Liver (tissue), 9 donors: ENCODE measurements around the gene PPFIA1. TPM values are rescaled to one million over a fixed set of nuclear protein-coding genes. Genes with fewer than 3 reads are reported as not detected.

Experiments used
- DNase-seq: peaks from one replicate; pipeline ENCODE4 v3.0.0-alpha.2; 2017; ENCODE audit warnings: low spot score
- H3K27ac ChIP-seq, 2 donors: one replicate each; pipeline ENCODE4 v1.7.0; 2013; ENCODE audit warnings: inconsistent platforms in 2 of 2, low read length in 2 of 2, control low read depth in 1 of 2, low read depth in 1 of 2, mild to moderate bottlenecking in 1 of 2
- H3K27me3 ChIP-seq, 4 donors: one replicate each; pipeline versions ENCODE4 v1.6.1 to v1.7.0; 2013; ENCODE audit warnings: low read length in 3 of 4, inconsistent platforms in 1 of 4, mild to moderate bottlenecking in 1 of 4, moderate library complexity in 1 of 4; ENCODE audit not compliant: control insufficient read depth in 4 of 4, insufficient read depth in 4 of 4
- H3K36me3 ChIP-seq, 4 donors: one replicate each; pipeline versions ENCODE4 v1.6.1 to v1.7.0; 2013; ENCODE audit warnings: low read length in 3 of 4, mild to moderate bottlenecking in 3 of 4, low read depth in 1 of 4, moderate library complexity in 1 of 4; ENCODE audit not compliant: control insufficient read depth in 4 of 4, insufficient read depth in 3 of 4
- H3K4me1 ChIP-seq, 4 donors: one replicate each; pipeline versions ENCODE4 v1.6.1 to v1.7.0; 2013; ENCODE audit warnings: low read length in 3 of 4, mild to moderate bottlenecking in 3 of 4, moderate library complexity in 1 of 4; ENCODE audit not compliant: control insufficient read depth in 4 of 4, insufficient read depth in 4 of 4
- H3K4me3 ChIP-seq, 3 donors: one replicate each; pipeline versions ENCODE4 v1.6.1 to v1.7.0; 2013; ENCODE audit warnings: low read length in 3 of 3, control low read depth in 1 of 3, low read depth in 1 of 3, mild to moderate bottlenecking in 1 of 3
- H3K9ac ChIP-seq, 2 donors: one replicate each; pipeline ENCODE4 v1.7.0; 2013; ENCODE audit warnings: low read length in 2 of 2, mild to moderate bottlenecking in 2 of 2, moderate library complexity in 2 of 2, control low read depth in 1 of 2, low read depth in 1 of 2
- H3K9me3 ChIP-seq, 4 donors: one replicate each; pipeline versions ENCODE4 v1.6.1 to v1.7.0; 2013; ENCODE audit warnings: low read length in 3 of 4; ENCODE audit not compliant: control insufficient read depth in 4 of 4
- CTCF ChIP-seq: fragments of 150-350 bp; IDR thresholded peaks from 2 replicates; pipeline ENCODE4 v1.5.1; 2017; ENCODE audit warnings: improper control_type of control experiment, low read depth, low read length; ENCODE audit not compliant: missing input control
- FOXA1 ChIP-seq: IDR thresholded peaks from 2 replicates; pipeline ENCODE4 v1.6.1; 2016; ENCODE audit warnings: antibody characterized with exemption
- FOXA2 ChIP-seq: IDR thresholded peaks from 2 replicates; pipeline ENCODE4 v1.6.1; 2016; ENCODE audit warnings: antibody characterized with exemption
- GABPA ChIP-seq, 2 donors: IDR thresholded peaks in 1 of 2; conservative IDR thresholded peaks in 1 of 2; 2 replicates each; pipeline ENCODE4 v1.6.1; 2016; ENCODE audit warnings: antibody characterized with exemption in 2 of 2, mild to moderate bottlenecking in 1 of 2, moderate library complexity in 1 of 2
- HNF4A ChIP-seq, 2 donors: conservative IDR thresholded peaks; 2 replicates each; pipeline ENCODE4 v1.6.1; 2016; ENCODE audit warnings: antibody characterized with exemption in 2 of 2, mild to moderate bottlenecking in 2 of 2
- HNF4G ChIP-seq: IDR thresholded peaks from 2 replicates; pipeline ENCODE4 v1.6.1; 2016; ENCODE audit warnings: antibody characterized with exemption
- JUND ChIP-seq, 2 donors: IDR thresholded peaks; 2 replicates each; pipeline ENCODE4 v1.6.1; 2016; ENCODE audit warnings: antibody characterized with exemption in 2 of 2
- NR2F2 ChIP-seq: IDR thresholded peaks from 2 replicates; pipeline ENCODE4 v1.6.1; 2016; ENCODE audit warnings: antibody characterized with exemption
- RXRA ChIP-seq, 2 donors: IDR thresholded peaks; 2 replicates each; pipeline ENCODE4 v1.6.1; 2017 to 2018; ENCODE audit warnings: antibody characterized with exemption in 2 of 2, mild to moderate bottlenecking in 1 of 2
- SP1 ChIP-seq: IDR thresholded peaks from 2 replicates; pipeline ENCODE4 v1.6.1; 2018; ENCODE audit warnings: antibody characterized with exemption, mild to moderate bottlenecking
- TAF1 ChIP-seq: conservative IDR thresholded peaks from 2 replicates; pipeline ENCODE4 v1.6.1; 2016; ENCODE audit warnings: antibody characterized with exemption, mild to moderate bottlenecking
- ZBTB33 ChIP-seq: IDR thresholded peaks from 2 replicates; pipeline ENCODE4 v1.6.1; 2016; ENCODE audit warnings: antibody characterized with exemption
- WGBS: extraction: QIAGEN DNeasy Blood & Tissue Kit; methylation state at CpG from one replicate; pipeline ENCODE4 v1.1.7; 2013; 5-methylcytosine and 5-hydroxymethylcytosine counted together
- polyA plus RNA-seq, 2 donors: library from polyadenylated mRNA; stranded (reverse) in 1 of 2; unstranded in 1 of 2; fragments of 200-250 nt in 1 of 2; fragments of >200 nt in 1 of 2; fragmentation: Nextera tagmentation in 1 of 2; extraction: Ambion mirVana in 1 of 2; gene quantifications; one replicate each; pipeline versions ENCODE4 v1.2.1 to v1.2.3, GENCODE V29; 2013 to 2015
- total RNA-seq, 2 donors: library from RNA; depleted of rRNA; stranded (reverse); fragments of >200 nt; gene quantifications; one replicate each; pipeline ENCODE4 v1.2.3, GENCODE V29; 2014
- TF ChIP-seq, protein P1 (sequence below): IDR thresholded peaks from 2 replicates; pipeline ENCODE4 v1.6.1; 2016; ENCODE audit warnings: antibody characterized with exemption
- TF ChIP-seq, protein P2 (sequence below): IDR thresholded peaks from 2 replicates; pipeline ENCODE4 v1.6.1; 2016; ENCODE audit warnings: antibody characterized with exemption, mild to moderate bottlenecking
- donor health status: healthy.
- donor health status: healthy.
- donor health status: healthy.
- donor health status: healthy.
- donor health status: healthy.

Gene PPFIA1
- total and polyA plus RNA-seq, 4 donors = 9.9 to 39.6 (median 14.5) TPM

- 94% methylated on average over 1 of the region's 1 CpG for WGBS
- Histone ChIP-seq H3K9ac (no peak overlapping the region), H3K4me1 (no peaks in the 10 kb centered on the region), H3K9me3 (no peaks in the 10 kb centered on the region), H3K27ac (no peak overlapping the region), H3K36me3 (peaks cover 10 to 52% (median 40%) of the 10 kb centered on the region in 4 donors), H3K4me3 (no peak overlapping the region), H3K27me3 (no peaks in the 10 kb centered on the region)
- DNase-seq = no peak
- TF ChIP-seq GABPA (IDR thresholded peaks at IDR 0.05 in 1 of 2, conservative IDR thresholded peaks at IDR 0.05 in 1 of 2) = no peak
- TF ChIP-seq HNF4A (conservative IDR thresholded peaks at IDR 0.05) = no peak
- TF ChIP-seq ZBTB33 = no peak
- TF ChIP-seq, protein P1, sequence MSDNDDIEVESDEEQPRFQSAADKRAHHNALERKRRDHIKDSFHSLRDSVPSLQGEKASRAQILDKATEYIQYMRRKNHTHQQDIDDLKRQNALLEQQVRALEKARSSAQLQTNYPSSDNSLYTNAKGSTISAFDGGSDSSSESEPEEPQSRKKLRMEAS = no peak
- TF ChIP-seq FOXA2 = no peak
- no peak for TF ChIP-seq RXRA (IDR thresholded peaks at IDR 0.05)
- TF ChIP-seq, protein P2, sequence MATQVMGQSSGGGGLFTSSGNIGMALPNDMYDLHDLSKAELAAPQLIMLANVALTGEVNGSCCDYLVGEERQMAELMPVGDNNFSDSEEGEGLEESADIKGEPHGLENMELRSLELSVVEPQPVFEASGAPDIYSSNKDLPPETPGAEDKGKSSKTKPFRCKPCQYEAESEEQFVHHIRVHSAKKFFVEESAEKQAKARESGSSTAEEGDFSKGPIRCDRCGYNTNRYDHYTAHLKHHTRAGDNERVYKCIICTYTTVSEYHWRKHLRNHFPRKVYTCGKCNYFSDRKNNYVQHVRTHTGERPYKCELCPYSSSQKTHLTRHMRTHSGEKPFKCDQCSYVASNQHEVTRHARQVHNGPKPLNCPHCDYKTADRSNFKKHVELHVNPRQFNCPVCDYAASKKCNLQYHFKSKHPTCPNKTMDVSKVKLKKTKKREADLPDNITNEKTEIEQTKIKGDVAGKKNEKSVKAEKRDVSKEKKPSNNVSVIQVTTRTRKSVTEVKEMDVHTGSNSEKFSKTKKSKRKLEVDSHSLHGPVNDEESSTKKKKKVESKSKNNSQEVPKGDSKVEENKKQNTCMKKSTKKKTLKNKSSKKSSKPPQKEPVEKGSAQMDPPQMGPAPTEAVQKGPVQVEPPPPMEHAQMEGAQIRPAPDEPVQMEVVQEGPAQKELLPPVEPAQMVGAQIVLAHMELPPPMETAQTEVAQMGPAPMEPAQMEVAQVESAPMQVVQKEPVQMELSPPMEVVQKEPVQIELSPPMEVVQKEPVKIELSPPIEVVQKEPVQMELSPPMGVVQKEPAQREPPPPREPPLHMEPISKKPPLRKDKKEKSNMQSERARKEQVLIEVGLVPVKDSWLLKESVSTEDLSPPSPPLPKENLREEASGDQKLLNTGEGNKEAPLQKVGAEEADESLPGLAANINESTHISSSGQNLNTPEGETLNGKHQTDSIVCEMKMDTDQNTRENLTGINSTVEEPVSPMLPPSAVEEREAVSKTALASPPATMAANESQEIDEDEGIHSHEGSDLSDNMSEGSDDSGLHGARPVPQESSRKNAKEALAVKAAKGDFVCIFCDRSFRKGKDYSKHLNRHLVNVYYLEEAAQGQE = no peak
- TF ChIP-seq JUND (IDR thresholded peaks at IDR 0.05) = no peak
- no peak for TF ChIP-seq TAF1
- TF ChIP-seq FOXA1 = no peak
- TF ChIP-seq HNF4G = no peak
Observed at GRCh38 chr11:70348608-70349007, 78.1 kb downstream of the PPFIA1 start.

DNA sequence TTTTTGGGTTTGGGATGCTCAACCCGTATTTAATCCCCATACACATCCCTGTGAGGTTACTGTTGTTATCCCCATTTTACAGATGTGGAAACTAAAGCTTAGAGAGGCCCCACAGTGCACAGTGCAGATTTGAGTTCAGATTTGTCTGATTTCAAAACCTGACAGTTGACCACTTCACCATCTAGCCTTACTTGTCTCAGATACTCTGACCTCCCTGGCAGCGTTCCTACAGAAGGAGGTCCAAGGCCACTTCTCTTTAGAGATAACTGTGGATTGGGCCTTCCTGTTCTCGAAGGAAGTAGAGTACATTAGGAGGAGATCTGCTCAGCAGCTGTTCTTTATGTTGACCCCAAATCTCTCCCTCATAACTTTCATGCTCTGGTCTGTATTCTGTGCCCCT, 81.2 kb downstream of the PPFIA1 start:
- peaks cover 21 to 56% (median 44%) of the 10 kb centered on the region in 4 donors for H3K36me3 ChIP-seq
- no peak for DNase-seq
- WGBS = 83% methylated on average over 3 of the region's 3 CpGs
- H3K4me1 ChIP-seq = no peaks in the 10 kb centered on the region
- H3K4me3 ChIP-seq = no peak overlapping the region
- no peak overlapping the region for H3K27ac ChIP-seq
- H3K9ac ChIP-seq = no peak overlapping the region
- TF ChIP-seq CTCF (no peak), ZBTB33 (no peak), FOXA1 (no peak), SP1 (no peak), NR2F2 (peak; percentile 35), HNF4A (conservative IDR thresholded peaks at IDR 0.05) (no peak)
- no peaks in the 10 kb centered on the region for H3K27me3 ChIP-seq
- no peaks in the 10 kb centered on the region for H3K9me3 ChIP-seq
